Caco-2 (cell line): ENCODE measurements around the gene SMURF1. TPM values are rescaled to one million over a fixed set of nuclear protein-coding genes. Genes with fewer than 3 reads are reported as not detected.

Source experiments
- BruUV-seq: library from RNA; stranded (reverse); fragments of 400-500 nt; replicated peaks from 2 replicates; lab custom pipeline; 2021; lab: Mats Ljungman, UMichigan
- CTCF ChIA-PET: fragments of 300-600 bp; sonication (Branson Sonifier 250); formaldehyde crosslinking; loops from one replicate; lab custom pipeline; 2022; ENCODE audit warnings: antibody characterized with exemption; lab: Charles Lee
- POLR2A ChIA-PET: fragments of 300-600 bp; sonication (Branson Sonifier 250); formaldehyde crosslinking; loops from one replicate; lab custom pipeline; 2022; ENCODE audit warnings: antibody characterized with exemption; lab: Charles Lee
- DNase-seq, 2 experiments: peaks; one replicate each; pipeline versions ENCODE4 v3.0.0 to v3.0.0-alpha.2; 2020 to 2022
- H3K27me3 ChIP-seq: replicated peaks from 2 replicates; pipeline ENCODE4 v1.6.0; 2011; ENCODE audit warnings: low read length; ENCODE audit not compliant: control insufficient read depth, insufficient read depth
- H3K36me3 ChIP-seq: 2 replicates; pipeline ENCODE4 v1.5.1; 2011; ENCODE audit warnings: low read length; ENCODE audit not compliant: control insufficient read depth, insufficient read depth
- H3K4me1 ChIP-seq: fragments of 250-450 bp; sonication (Bioruptor Pico); 2 replicates; pipeline ENCODE4 v1.5.1; 2020; ENCODE audit warnings: mild to moderate bottlenecking
- H3K4me3 ChIP-seq: 2 replicates; pipeline ENCODE4 v1.5.1; 2011; ENCODE audit warnings: low read depth, mild to moderate bottlenecking, control low read depth, low read length
- H3K9me3 ChIP-seq: fragments of 250-450 bp; sonication (Bioruptor Pico); 2 replicates; pipeline ENCODE4 v1.5.1; 2020; ENCODE audit warnings: mild to moderate bottlenecking, moderate library complexity
- H3K27ac Mint-ChIP-seq: one replicate; pipeline ENCODE4 v1.8.0; 2022; ENCODE audit warnings: mixed read lengths; ENCODE audit not compliant: unreplicated experiment
- H3K27me3 Mint-ChIP-seq: one replicate; pipeline ENCODE4 v1.8.0; 2022; ENCODE audit warnings: mixed read lengths; ENCODE audit not compliant: insufficient read depth, unreplicated experiment
- H3K36me3 Mint-ChIP-seq: one replicate; pipeline ENCODE4 v1.8.0; 2022; ENCODE audit warnings: mild to moderate bottlenecking, mixed read lengths; ENCODE audit not compliant: insufficient read depth, unreplicated experiment
- H3K4me1 Mint-ChIP-seq: one replicate; pipeline ENCODE4 v1.8.0; 2022; ENCODE audit warnings: low read depth, mixed read lengths; ENCODE audit not compliant: unreplicated experiment
- H3K4me3 Mint-ChIP-seq: one replicate; pipeline ENCODE4 v1.8.0; 2022; ENCODE audit warnings: mild to moderate bottlenecking, moderate library complexity, mixed read lengths; ENCODE audit not compliant: unreplicated experiment
- H3K9me3 Mint-ChIP-seq: one replicate; pipeline ENCODE4 v1.8.0; 2022; ENCODE audit warnings: mixed read lengths; ENCODE audit not compliant: unreplicated experiment
- CTCF ChIP-seq, 2 experiments: fragments of 200-600 bp in 1 of 2; IDR thresholded peaks; 1 replicate in 1 of 2; 2 replicates in 1 of 2; pipeline versions ENCODE4 v1.5.1 to v1.8.0; 2011 to 2022; ENCODE audit warnings: antibody characterized with exemption in 1 of 2, control low read depth in 1 of 2, inconsistent platforms in 1 of 2, low read depth in 1 of 2, low read length in 1 of 2, mild to moderate bottlenecking in 1 of 2, moderate library complexity in 1 of 2; ENCODE audit not compliant: insufficient read depth in 1 of 2, severe bottlenecking in 1 of 2, unreplicated experiment in 1 of 2
- intact Hi-C: fragments of 100-400 bp; cut with micrococcal nuclease; formaldehyde crosslinking; loops from one replicate; pipeline ENCODE4 v1.10.0; 2022; ENCODE audit not compliant: unreplicated experiment
- total RNA-seq: library from RNA; stranded (reverse); gene quantifications from 2 replicates; pipeline ENCODE4 v1.2.3, GENCODE V29; 2022

Gene SMURF1
- total RNA-seq, 1 experiment from 2014 or later: 22.5 TPM

GRCh38 chr7:99019523-99020412, 124.1 kb downstream of the SMURF1 start:
- Histone ChIP-seq H3K36me3 (no peaks in the 10 kb centered on the region; the same call in 1 of the 2 replicates), H3K4me3 (no peak overlapping the region), H3K27me3 (no peaks in the 10 kb centered on the region), H3K9me3 (no peaks in the 10 kb centered on the region), H3K4me1 (no peaks in the 10 kb centered on the region)
- ChIA-PET CTCF (no interaction called here), POLR2A (no interaction called here)
- no peaks in the 10 kb centered on the region for H3K9me3 Mint-ChIP-seq
- no peak for TF ChIP-seq CTCF (IDR thresholded peaks at IDR 0.05; ENCODE audit: insufficient read depth in 1 of 2, low read depth in 1 of 2, low read length in 1 of 2, severe bottlenecking in 1 of 2, unreplicated experiment in 1 of 2)
- no TSS peak for BruUV-seq
- peaks cover 7% of the 10 kb centered on the region for H3K4me1 Mint-ChIP-seq
- H3K36me3 Mint-ChIP-seq: peaks cover 86% of the 10 kb centered on the region
- DNase-seq: no peak
- no peak overlapping the region for H3K27ac Mint-ChIP-seq
- no peaks in the 10 kb centered on the region for H3K27me3 Mint-ChIP-seq
- intact Hi-C loops: no loop called here
- H3K4me3 Mint-ChIP-seq: no peak overlapping the region

GRCh38 chr7:99016196-99016595, 127.7 kb downstream of the SMURF1 start:
- no TSS peak for BruUV-seq
- no peak for DNase-seq
- Mint-ChIP-seq H3K9me3 (no peaks in the 10 kb centered on the region), H3K27ac (no peak overlapping the region), H3K27me3 (no peaks in the 10 kb centered on the region), H3K36me3 (peaks cover 92% of the 10 kb centered on the region), H3K4me3 (no peak overlapping the region), H3K4me1 (no peaks in the 10 kb centered on the region)
- no peak for TF ChIP-seq CTCF (IDR thresholded peaks at IDR 0.05; ENCODE audit: insufficient read depth in 1 of 2, low read depth in 1 of 2, low read length in 1 of 2, severe bottlenecking in 1 of 2, unreplicated experiment in 1 of 2)
- Histone ChIP-seq H3K4me1 (no peaks in the 10 kb centered on the region), H3K9me3 (no peaks in the 10 kb centered on the region), H3K27me3 (no peaks in the 10 kb centered on the region), H3K4me3 (no peak overlapping the region), H3K36me3 (peaks cover 6% of the 10 kb centered on the region)
- POLR2A ChIA-PET: no interaction called here
- intact Hi-C loops: no loop called here
- CTCF ChIA-PET: interaction anchor here (0.6 kb wide), 1 partner anchor 214 kb away, joined by 4 read pairs; no protein-coding TSS in a partner anchor

GRCh38 chr7:99014113-99014985, 129.6 kb downstream of the SMURF1 start:
- Mint-ChIP-seq H3K27ac (no peak overlapping the region), H3K27me3 (no peaks in the 10 kb centered on the region), H3K9me3 (no peaks in the 10 kb centered on the region), H3K4me3 (no peak overlapping the region), H3K36me3 (peaks cover 94% of the 10 kb centered on the region), H3K4me1 (no peaks in the 10 kb centered on the region)
- Histone ChIP-seq H3K27me3 (no peaks in the 10 kb centered on the region), H3K4me3 (no peak overlapping the region), H3K4me1 (no peaks in the 10 kb centered on the region), H3K36me3 (peaks cover 7% of the 10 kb centered on the region), H3K9me3 (no peaks in the 10 kb centered on the region)
- intact Hi-C loops: no loop called here
- no peak for DNase-seq
- POLR2A ChIA-PET: interaction anchor here (0.6 kb wide), 1 partner anchor 328 kb away, joined by 17 read pairs; no protein-coding TSS in a partner anchor
- CTCF ChIA-PET: no interaction called here
- TF ChIP-seq CTCF (IDR thresholded peaks at IDR 0.05; ENCODE audit: insufficient read depth in 1 of 2, low read depth in 1 of 2, low read length in 1 of 2, severe bottlenecking in 1 of 2, unreplicated experiment in 1 of 2): no peak
- BruUV-seq: no TSS peak
